Right ventricle myocardium superior (tissue), 1 donor: ENCODE data around the gene LDB2. TPM values are rescaled to one million over a fixed set of nuclear protein-coding genes. Genes with fewer than 3 reads are reported as not detected.

Experiments used
- ATAC-seq: fragments of 200-7000 bp; cut with Tn5 transposase; one replicate; pipeline ENCODE4 v1.9.1; 2020; ENCODE audit warnings: mild to moderate bottlenecking; ENCODE audit not compliant: poor library complexity
- DNase-seq: peaks from one replicate; pipeline ENCODE4 v3.0.0-alpha.2; 2020
- intact Hi-C: fragments of 100-400 bp; cut with DNase I; formaldehyde crosslinking; loops from one replicate; pipeline ENCODE4 v1.11.2; 2022
- total RNA-seq: library from RNA; stranded (reverse); fragmentation: NEBNext Ultra II Directional; extraction: Animal tissue kit (Norgen Biotek cat#: 25700); gene quantifications from one replicate; pipeline ENCODE4 v1.2.1, GENCODE V29; 2021
- donor health status: DM: no; HTN: yes; CAD: no; lungs with severe emphysema.

Gene LDB2
- total RNA-seq, 1 donor from 2014 or later: 18.5 TPM

GRCh38 chr4:16682975-16683374 lies 215.5 kb downstream of the LDB2 start:
- DNase-seq (no peak), ATAC-seq (no peak)
- intact Hi-C loops: no loop called here

- ATAC-seq (peak; percentile 73), DNase-seq (no peak)
- intact Hi-C loops: no loop called here
These were observed 221.2 kb downstream of the LDB2 start for GRCh38 chr4:16677001-16677944.

DNA sequence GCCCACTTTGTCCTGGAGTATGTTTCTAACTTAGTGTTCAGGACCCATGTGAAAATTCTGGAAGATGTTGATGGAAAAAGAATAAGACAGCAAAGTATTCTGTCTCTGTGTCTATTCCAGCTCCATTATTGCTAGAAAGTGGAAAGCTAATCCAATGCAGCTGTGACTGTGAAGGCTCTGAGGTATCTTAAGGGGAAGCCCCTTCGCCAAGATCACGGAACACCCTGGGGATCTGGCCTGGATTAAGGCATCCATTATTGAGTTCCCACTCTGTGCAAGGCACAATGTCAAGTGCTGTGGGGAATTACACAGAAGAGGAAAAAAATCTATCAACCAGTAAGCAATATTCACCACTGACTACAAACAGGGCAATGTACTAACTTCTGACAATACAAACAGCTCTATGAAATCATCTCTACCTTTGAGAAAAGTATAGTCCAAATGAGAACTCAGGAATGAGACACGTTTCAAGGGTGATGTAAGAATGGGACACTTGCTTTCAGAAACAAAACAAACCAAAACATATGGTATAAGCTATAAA lies 222.1 kb downstream of the LDB2 start:
- intact Hi-C loops: no loop called here
- DNase-seq: peak; percentile 61
- ATAC-seq: peak; percentile 87

GRCh38 chr4:16674082-16674481 lies 224.4 kb downstream of the LDB2 start:
- ATAC-seq (no peak), DNase-seq (no peak)
- intact Hi-C loops: no loop called here

GRCh38 chr4:16672421-16672820 lies 226.0 kb downstream of the LDB2 start:
- DNase-seq (no peak), ATAC-seq (no peak)
- intact Hi-C loops: no loop called here

DNA sequence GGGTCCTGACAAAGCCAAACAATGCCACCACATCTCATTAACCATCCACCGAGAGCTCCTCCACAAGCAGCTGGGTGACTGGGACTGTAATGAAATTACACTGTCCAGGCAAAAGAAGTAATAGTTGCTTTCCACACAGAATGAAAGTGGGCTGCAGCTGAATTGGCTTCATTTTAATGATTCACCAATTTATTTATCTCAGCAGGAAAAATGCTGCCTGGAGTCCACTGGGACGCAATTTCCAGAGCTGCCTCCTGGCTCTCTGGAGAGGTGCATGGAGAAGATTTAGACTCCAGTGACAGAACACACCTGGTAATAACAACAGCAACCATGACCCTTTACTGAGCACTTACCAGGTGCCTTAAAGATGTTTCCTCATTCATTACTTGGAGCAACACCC lies 226.7 kb downstream of the LDB2 start:
- DNase-seq (no peak), ATAC-seq (no peak)
- intact Hi-C loops: no loop called here

- intact Hi-C loops: no loop called here
- DNase-seq (no peak), ATAC-seq (no peak)
These were observed 227.7 kb downstream of the LDB2 start for GRCh38 chr4:16670727-16671126.

DNA sequence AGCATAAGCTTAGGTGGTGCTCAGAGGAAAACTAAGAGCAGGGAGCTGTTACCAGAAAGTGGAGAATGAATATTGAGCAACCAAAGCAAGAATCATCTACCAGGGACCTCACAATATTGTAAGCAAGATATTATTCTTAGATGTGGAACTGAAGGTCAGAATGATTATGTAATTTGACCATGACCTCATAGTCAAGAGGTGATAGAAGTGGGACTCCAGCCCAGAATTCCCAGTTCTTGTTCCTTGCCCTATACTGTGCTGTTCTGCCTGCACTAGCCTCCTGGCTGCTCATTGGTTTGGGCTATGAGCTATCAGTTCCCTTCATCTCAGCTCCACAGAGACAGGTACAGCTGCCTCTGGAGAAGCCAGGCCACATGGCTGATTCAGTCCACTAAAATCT lies 229.4 kb downstream of the LDB2 start:
- DNase-seq (no peak), ATAC-seq (peak; percentile 93)
- intact Hi-C loops: no loop called here

- intact Hi-C loops: no loop called here
- no peak for DNase-seq
- no peak for ATAC-seq
These were observed 230.0 kb downstream of the LDB2 start for GRCh38 chr4:16668488-16668887.

- intact Hi-C loops: no loop called here
- no peak for ATAC-seq
- no peak for DNase-seq
These were observed 231.0 kb downstream of the LDB2 start for GRCh38 chr4:16667464-16667863.

GRCh38 chr4:16665942-16666551 lies 232.4 kb downstream of the LDB2 start:
- intact Hi-C loops: no loop called here
- DNase-seq (no peak), ATAC-seq (no peak)

GRCh38 chr4:16663732-16664131 lies 234.7 kb downstream of the LDB2 start:
- ATAC-seq: peak; percentile 74
- intact Hi-C loops: no loop called here
- DNase-seq: no peak

GRCh38 chr4:16663307-16663706 lies 235.1 kb downstream of the LDB2 start:
- intact Hi-C loops: no loop called here
- DNase-seq: no peak

DNA sequence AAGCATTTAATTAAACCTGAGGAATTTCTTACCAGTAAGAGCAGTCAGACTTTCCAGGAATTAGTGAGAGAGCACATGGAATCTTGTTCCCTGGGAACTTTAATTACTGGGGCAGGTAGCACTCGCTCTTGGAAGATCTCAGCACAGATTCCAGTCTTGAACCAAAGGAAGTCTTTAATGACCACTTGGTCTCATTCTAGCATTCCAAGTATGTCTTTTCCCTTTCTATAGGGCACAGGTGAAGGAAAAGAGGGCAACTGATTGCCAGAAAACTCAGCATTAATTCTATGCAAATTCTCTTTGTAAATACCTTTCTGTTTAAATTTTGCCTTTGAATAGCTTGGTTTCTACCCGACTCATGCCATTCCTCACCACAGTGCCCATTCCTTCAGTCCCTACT lies 236.6 kb downstream of the LDB2 start:
- DNase-seq: no peak

More at GRCh38 chr4:16663307-16663706, 235.1 kb downstream of the LDB2 start:
- no peak for ATAC-seq

DNA sequence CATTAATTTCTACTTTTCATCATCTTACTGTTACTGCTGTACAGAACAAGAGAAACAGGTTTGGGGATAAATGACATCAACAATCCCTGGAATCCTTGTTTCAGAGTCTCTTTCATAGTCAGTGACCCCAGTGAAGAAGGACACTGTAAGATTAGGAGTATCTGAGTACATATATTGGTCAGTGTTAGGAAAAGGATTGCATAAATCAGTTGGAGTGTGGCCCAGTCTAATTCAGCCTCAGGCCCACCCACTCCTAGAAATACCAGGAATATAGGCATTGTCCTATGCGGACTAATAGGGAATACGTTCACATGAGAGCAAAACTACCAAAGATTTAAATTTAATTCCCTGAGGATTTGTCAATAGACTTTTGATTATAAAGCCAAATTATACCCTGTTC lies 237.8 kb downstream of the LDB2 start:
- intact Hi-C loops: no loop called here
- DNase-seq: no peak
- no peak for ATAC-seq

More for the DNA sequence above, 236.6 kb downstream of the LDB2 start:
- intact Hi-C loops: no loop called here
- no peak for ATAC-seq

DNA sequence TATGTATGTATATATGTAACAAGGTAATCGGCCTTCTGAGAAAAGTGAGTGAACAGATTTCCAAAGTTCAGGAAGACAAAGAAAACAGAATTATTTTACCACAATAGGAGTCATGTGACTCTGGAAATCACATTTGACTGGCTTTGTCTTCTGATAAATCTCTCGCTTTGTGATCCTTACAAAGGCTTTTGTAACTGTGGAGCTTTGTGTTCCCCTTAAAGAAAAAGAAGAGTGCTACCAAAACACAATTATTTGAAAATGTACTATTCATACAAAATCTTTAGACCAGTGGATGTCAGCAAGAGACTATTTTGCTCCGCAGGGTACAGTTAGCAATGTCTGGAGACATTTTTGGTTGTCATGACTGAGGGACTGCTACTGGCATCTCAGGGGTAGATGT lies 238.8 kb downstream of the LDB2 start:
- DNase-seq: no peak
- ATAC-seq: no peak
- intact Hi-C loops: no loop called here

DNA sequence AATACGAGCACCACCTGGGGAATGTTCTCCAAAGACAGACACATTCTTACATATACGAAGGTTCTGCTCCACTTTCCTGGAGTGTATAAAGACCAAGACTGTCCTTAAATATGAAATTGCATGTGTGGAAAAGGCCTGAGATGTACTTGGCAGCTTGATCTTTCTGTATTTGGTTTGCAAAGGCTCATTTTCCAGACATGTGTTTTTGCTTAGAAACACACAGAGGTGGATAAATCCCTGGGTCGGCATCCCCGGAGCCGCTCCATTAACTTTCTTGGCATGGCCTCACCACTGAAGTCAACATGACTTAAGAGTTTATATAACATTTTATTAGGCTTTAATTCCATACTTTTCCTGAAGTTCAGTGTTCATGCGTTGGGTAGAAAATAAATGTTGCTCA lies 239.4 kb downstream of the LDB2 start:
- DNase-seq (no peak), ATAC-seq (peak; percentile 51)
- intact Hi-C loops: no loop called here

DNA sequence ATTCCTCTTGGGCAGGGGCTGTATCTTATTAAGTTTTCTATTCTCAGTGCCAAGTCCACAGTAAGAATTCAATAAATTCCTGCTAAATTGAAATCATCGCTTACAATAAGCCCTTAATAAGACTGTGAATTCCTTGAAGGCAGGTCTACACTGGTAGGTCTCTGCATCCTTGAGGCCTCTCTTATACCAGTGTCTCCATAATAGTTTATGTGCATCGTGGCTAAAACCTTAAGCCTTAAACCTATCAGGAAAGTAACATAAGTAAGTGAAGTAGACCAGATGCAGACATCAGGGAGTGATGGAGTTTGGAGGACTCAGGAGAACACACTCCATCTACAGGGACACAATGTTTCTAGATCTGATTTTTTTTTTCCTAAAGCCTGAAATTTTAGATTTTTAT lies 240.3 kb downstream of the LDB2 start:
- intact Hi-C loops: no loop called here
- no peak for ATAC-seq
- DNase-seq: no peak

DNA sequence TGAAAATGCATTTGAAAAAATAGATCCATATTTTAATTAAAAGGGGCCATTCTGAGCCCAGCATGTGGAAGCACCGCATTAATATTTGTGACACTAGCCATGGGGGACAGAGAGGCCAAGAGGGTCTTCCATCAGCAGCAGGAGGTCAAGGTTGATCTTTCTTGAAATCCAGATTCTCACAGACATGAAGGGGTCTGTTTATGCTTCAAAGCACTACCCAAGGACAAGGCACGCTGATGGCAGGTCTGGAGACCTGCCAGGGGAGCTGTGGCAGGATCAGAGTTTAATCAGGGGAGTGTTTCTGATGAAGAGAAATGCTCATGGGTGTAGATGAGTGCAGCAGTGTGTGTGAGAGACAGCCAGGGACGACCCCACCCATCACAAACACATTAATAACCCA lies 243.3 kb downstream of the LDB2 start:
- ATAC-seq (no peak), DNase-seq (no peak)
- intact Hi-C loops: no loop called here

DNA sequence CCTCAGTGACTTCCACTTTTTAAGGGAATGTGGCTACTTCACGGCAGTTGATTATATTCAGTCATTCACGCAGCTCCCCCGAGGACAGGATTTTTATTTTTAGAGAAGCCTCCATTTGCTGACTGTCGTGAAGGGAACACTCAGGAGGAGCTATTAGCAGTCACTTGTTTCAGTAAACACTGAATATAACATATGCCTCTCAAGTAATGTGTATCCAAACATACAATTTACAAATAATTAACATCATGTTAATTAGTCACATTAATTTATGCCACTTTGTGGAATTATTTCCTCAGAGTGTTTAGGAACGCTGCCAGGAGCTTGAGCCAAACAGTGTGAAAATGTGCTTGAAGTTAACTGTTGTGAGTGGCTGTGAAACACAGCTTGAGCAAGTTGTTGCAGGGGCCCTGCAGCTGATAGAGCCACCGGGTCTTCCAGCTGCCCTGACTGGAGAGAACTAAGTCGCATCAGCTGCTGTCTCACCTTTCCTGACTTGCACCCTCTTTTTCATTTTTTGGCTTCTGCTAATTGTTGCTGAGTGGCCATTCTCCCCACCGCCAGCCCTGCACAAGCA lies 245.6 kb downstream of the LDB2 start:
- DNase-seq (no peak), ATAC-seq (no peak)
- intact Hi-C loops: no loop called here
